Activated CD4-positive, alpha-beta T cell treated with anti-CD3 and anti-CD28 coated beads for 48 hours (primary cell): Measurements from ENCODE around the gene HERC3.

ENCODE experiments used
- DNase-seq: peaks from one replicate; pipeline ENCODE4 v3.0.0-alpha.2; 2020

Gene HERC3

DNA sequence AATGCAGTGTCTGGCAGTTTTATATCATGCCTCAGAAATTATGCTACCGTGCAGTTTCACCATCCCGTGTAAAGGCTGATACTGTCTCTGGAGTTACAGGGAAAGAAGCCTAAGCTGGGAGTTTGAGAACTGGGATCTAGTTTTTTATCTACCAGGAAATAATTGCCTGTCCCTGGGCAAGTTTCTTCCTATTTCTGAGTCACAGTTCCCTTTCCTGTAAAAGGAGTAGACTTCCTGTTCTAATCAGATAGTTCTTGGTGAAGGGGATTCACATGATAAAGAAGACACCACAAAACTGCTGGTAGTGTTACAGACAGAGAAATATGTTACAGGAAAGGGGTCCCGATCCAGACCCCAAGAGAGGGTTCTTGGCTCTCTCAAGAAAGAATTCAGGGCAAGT, 17.1 kb downstream of the HERC3 start:
- DNase-seq, result no peak

DNA sequence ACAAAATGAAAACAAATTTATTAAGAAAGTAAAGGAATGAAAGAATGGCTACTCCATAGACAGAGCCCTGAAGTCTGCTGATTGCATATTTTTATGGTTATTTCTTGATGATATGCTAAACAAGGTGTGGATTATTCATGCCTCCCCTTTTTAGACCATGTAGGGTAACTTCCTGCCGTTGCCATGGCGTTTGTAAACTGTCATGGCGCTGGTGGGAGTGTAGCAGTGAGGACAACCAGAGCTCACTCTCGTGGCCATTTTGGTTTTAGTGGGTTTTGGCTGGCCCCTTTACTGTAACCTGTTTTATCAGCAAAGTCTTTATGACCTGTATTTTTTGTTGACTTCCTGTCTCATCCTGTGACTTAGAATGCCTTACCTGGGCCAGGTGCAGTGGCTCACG, 17.5 kb downstream of the HERC3 start:
- peak; percentile 32 for DNase-seq

DNA sequence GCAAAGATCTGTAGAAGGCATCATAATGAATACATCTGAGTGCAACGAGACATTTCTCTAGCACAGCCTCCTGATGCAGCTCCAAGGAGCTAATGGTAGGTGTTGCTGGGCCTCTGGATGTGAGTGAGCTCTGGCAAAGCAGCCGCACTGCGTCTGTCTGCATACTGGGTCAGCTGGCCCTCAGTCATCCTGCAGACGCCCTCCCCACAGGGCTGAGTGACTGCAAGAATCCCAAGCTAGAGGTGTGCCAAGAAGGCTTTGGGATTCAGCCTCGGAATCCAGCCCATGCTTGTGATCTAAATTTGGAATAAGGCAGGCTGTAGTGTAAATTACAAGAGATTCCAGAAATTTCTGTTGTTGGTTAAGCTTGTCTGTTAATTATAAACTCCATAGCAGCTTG, 18.5 kb downstream of the HERC3 start:
- DNase-seq, result no peak

DNA sequence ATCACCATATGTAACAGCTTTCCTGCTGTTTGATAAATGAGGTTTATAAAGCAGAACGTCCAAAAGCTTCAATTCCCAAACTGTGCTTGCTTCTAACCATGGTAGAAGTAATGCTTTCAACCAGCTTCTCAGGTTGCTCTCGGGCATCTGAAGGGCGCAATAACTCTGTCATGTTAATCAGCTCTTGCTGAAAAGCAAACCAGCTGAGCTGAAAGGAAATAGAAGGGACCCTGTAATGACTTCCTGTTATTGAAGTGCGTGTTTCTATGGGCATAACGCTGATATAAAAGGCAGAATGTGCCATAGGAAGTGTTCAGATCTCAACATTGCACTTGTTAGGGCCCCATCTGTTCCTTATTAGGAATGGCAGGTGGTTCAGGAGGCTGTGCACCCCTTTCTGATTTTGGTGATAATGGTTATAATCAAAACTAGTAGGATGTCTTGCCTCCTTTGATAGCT, 21.2 kb downstream of the HERC3 start:
- DNase-seq, result peak; percentile 21

DNA sequence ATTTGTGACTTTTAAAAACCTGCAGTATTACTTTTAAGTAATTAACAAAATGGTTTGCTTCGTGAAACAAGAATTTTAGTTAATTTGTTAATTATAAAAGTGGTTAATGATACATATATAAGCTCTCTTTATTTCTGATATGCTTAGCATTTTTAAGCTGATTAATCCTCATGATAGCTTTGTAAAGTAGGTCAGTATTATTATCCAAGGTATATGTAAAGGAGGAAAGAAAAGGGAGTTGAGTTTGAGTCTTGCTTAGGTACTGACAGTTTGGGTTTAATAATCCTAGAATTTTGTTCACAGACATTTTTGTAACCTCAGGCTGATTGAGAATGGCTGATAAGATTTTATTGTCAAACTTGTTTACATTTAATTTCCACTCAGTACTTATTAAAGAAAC, 21.8 kb downstream of the HERC3 start:
- DNase-seq, result no peak

DNA sequence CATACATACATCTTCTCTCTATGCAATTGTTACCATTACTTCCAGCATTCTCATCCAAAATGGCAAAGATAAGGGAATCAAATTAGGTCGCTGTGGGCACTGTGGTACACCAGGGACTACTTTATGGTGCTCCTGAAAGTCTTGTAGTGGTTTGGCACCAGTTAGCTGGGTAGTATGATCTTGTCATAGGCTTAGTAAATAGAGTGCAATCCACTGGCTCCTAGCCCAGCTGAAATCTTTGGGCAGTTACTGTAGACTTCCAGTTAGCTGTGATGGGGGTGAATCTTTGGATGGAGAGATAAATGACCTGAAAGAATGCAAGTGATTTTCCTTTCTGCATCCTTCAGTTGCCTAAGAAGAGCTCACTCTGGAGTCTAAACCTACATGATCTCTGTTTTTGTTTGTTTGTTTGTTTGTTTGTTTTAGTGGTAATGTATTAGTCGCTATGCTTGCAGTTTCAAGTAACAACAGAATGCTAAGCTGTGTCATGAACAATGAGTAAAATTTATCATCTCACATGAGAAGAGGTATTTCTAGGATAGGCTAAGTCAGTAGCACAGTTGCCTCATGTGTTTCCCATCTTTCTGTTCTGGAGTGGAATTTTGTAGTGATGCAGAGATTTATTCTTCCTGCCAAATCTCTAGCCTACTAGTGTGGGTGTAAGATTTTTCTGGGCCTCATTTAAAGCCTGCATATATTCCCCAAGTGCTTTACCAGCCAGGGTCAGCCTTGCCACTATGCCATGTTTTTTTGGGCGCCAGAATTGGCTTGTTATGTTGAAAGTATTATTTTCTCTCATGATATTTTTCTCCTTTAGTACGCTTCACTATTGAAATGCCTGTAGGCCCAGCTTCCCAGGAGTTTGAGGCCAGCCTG, 24.2 kb downstream of the HERC3 start:
- no peak for DNase-seq

DNA sequence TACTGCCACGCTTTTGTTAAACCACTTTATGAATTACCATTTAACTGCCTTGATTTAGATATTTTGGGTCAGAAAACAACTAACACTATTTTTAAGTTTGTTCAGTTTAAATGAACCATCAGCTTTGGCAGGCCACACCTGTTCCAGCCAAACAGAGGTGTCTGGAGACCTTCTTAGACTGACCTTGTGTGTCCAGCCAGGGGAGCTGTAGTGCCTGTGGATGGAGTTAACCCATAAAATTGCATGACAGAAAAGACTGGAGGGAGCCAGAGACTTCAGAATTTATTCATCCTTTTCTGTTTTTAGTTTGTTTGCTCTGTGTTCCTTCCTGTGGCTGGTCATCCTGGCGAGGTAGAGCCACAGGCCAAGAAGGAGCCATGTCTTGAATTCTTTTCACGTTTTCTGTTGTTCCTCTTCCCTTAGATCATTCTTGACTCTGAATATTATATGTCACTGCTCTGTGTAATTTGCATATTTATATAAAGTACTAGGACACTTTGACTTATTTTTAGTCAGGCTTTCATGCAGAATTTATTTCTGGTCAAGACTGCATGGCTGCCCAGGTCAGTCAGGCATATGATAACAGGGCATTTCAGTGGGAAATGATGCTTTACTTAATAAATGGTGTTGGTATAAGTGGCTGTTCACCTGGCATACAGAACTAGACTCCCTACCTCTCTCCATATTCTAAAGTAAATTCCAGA, 26.7 kb downstream of the HERC3 start:
- DNase-seq, result no peak

DNA sequence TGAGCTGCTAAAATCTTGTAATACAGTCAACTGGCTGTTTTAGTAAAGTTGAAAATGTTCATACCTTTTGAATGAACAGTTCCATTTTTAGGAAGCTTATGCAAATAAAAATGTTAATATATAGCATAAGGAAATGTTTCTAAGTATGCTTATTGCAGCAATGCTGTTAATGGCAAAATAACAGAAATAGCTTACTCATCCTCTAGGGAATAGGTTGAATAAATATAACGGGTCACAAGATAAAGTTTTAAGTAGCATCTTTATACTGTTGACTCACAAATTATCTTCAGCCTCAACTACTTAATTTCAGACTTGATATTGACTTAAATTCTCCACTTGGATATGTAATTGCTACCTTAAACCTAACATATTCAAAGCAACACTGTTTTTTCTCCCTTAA, 27.7 kb downstream of the HERC3 start:
- DNase-seq, result no peak

DNA sequence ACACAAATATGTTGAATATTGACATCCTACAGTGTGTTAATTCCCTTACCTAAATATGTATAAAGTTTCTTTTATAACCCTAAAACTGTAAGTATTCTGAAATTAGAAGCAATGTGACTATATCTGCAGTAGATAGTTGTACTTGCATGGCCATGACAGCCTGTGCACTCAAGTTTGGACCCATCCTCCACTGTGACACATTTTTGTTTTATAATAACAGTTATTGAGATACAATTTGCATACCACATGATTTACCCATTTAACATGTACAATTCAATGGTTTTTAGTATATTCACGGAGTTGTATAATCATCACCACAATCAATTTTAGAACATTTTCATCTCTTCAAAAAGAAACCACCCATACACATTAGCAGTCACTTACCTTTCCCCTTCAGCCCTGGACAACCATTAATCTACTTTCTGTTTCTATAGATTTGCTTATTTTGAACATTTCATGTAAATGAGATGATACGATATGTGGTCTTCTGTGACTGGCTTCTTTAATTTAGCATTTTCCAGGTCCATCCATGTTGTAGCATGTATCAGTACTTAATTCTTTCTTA, 29.6 kb downstream of the HERC3 start:
- no peak for DNase-seq

DNA sequence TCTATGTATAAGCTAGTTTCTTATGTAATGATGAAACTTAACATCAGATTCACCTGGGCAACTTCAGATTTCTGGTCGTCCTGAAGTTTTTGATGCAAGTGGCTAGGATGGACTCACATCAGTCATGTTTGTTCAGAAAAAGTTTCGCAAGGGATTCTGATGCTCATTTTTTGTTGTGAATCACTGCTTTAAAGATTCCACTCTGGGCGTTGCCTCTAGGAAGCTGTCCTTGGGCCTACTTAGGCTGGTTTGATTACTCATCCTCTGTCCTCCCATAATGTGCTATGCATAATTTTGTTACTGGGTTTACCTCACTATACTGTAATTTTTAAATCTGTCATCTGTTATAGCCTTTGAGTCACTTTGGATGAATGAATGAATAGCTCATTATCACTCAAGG, 30.8 kb downstream of the HERC3 start:
- no peak for DNase-seq

DNA sequence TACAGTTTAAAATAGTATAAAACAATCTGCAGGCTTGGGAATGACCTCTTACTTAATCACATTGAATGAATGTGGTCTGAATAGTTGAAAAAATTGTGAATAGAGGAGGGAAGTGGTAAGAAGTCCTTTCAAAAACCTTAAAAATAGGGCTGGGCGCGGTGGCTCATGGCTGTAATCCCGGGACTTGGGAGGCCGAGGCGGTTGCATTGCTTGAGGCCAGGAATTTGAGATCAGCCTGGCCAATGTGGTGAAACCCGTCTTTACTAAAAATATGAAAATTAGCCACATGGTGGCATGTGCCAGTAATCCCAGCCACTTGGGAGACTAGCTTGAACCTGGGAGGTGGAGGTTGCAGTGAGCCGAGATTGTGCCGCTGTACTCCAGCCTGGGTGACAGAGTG, 36.5 kb downstream of the HERC3 start:
- no peak for DNase-seq

DNA sequence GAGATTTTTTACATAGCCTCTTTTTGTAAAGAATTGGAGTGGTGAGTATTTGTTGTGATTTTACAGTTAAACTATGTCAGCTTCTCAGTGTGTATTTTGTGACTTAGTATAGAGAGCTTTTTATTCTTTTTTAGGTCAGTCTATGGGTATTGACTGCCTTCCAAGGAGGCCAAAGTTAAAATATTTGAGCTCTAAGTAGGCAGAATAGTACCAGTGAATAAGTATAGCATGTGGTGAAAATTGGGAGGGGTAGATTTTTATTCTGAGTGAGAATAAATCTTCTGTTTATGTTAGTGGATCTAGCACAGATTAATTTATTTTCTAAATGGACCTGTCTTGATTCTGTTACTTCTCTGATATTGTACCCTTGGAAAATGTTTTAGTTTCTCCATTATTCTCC, 37.5 kb downstream of the HERC3 start:
- DNase-seq, result no peak

DNA sequence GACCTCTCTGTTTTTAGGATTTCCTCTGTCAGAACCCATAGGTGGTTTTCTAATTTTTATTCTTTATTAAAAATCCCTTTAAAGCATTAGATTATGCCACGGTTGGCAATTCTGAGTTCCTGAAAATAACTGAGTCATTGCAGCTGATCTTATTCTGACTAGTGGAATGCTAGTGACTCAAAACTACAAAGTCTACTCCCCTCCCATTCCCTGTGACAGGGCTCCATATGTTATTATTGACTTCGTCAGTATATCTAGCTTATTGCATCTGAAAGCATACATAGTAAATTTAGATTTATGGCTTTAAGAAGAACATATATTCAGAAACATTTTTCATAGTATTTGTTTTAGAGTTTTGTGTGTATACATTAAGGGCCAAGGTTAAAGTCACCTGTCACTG, 38.5 kb downstream of the HERC3 start:
- no peak for DNase-seq

DNA sequence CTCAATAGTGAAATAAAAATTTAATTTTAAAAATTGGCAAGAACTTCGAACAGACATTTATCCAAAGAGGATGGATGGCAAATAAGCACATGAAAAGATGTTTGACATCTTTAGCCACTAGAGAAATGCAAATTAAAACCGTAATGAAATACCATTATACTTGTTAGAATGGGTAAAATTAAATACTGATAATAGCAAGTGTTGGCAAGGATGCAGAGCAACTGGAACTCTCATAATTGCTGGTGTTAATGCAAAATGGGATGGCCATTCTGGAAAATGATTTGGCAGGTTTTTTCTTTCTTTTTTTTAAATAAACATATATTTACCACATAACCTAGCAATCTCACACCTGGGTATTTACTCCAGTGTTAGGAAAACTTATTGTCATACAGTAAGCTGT, 51.7 kb downstream of the HERC3 start:
- no peak for DNase-seq

DNA sequence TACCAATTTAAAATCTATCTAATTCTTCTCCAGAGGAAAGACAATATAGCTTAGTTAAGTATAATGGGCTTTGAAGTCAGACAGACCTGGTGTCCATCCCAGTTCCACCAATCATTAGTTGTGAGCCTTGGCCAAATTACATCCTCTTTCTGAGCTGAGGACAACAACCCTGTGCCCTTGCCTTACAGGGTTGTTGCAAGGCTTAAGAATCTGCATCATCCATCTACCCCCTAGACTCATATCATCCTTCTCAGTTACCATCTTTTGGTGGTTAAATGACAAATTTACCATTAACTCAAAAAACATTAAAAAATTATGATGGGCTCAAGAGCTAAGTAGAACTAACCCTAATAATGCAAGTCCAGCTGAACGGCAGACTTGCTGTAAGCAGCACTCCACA, 53.7 kb downstream of the HERC3 start:
- no peak for DNase-seq

DNA sequence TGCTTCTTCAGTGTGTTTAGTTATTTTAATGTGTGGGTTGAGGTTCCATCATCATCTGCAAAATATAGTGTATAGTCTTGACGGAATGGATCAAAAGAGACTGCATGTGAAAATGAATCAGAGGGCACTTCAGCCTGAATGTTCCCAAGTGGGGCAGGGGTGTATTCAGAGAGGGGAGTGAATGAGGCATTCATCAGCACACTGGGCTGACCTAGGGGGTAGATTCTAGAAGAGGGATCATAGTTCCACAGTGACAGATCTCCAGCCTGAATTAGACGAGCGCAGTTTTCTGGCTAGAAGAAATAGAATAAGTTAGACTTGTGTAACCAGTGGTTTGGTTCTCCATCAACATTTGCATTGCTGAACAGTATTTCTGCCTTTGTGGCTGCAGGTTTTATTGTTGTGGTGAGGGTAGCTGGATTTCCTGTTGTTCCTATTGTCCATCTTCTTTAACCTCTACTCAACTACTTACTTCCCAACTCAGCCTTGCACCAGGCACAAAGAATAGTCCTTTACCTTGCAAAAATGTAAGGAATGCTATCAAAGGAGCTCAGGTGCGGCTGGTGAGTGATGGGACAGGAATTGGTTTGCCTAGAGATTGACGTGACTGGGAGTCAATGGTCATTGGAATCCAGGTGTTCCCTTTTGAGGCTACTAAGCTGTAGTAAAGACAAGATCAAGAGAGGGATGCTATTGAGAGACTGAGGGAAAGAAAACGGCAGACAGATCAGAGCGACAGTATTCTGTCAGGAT, 54.4 kb downstream of the HERC3 start:
- no peak for DNase-seq

DNA sequence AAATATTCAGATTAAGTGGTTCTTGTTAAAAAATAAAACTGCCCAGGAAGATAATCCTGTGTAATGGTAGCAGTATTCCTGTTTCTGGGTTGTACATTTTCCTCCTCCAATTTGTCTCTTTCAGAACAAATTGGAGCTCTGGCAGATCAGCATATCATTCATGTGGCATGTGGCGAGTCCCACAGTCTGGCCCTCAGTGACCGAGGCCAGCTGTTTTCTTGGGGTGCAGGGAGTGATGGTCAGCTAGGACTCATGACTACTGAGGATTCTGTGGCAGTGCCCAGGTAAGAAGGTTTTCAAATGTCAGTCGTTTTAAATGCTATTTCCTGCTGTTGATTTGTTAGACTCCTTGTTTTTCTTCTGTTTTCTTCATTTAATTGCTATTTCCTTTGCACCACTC, 57.4 kb downstream of the HERC3 start:
- DNase-seq, result no peak

DNA sequence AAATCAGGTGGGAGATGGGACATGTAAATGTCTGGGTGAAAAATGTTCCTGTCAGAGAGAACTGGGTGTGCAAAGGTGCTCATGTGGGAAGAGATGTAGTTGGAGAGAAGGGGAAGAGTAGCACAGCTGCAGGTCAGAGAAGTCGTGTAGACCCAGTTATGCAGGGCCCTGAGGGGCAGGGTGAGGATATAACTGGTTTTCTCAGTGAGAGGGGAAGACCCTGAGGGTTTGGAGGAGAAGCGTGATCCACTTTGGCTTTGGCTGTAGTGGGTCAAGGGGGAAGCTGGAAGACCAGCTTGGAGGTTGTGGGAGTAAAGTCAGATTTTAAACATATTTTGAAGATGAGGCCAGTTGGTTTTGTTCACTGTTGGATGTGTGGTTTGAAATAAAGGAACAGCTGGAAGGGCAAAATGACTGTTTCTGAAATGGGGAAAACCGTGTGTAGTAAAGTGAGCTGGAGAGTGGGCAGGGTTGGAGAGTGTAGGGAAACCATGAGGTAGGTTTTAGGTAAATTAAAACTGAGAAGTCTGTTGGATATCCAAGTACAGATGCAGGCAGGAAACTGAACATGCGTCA, 61.2 kb downstream of the HERC3 start:
- DNase-seq, result no peak

DNA sequence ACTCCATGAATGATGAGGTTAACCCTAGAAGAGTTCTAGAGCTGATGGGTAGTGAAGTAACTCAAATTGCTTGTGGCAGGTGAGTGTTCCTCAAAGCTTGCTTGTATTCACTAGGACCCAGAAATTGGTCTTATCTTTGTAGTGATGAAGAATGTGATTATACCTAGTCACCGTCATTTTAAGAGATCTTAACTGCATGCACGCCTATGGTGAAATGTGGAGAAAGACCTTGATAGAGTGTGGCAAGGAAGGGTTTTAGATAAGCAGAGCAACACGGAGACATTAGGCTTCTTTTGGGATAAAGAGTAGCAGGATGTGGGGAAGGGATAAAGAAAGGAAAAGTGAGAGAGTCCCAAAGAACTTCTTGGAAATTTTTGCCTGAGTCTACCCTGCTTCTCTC, 62.9 kb downstream of the HERC3 start:
- DNase-seq, result no peak

DNA sequence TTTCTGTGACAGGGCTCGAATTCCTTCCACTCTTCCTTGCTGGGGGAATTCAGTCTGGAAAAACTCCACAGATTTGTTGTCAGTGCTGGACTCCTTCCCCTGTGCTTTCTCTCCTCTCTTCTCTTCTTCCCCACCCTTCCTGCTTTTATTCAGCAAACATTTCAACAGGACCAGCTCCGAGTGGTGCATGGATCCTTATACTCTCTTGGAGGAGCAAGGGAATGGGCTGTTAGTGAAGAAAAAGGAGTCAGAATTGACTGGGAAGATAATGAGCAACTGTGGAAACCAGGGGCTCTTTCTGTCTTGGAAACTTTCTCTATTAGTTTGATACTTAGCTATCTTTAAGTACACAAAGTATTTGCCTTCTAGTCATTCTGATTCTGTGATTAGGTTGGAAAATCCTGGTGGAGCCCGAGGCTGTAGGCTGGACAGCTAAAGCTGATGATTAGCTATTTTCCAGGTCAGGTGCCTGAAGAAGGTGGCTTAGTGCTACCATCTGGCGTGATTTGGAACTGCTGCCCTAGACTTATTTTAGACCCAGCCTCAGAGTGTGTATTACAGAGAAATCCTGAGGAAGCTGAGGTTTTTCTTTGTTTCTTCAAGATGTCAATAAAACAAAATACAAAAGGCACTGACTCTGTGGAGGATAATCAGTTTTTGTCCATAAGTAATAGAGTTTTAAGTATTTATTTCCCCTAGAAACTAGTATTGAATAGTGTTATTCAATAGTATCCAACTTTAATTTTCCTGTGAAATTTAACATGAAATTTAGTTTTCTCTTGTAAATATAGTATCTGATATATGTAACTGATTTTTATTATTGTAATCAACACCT, 67.0 kb downstream of the HERC3 start:
- peak; percentile 37 for DNase-seq

DNA sequence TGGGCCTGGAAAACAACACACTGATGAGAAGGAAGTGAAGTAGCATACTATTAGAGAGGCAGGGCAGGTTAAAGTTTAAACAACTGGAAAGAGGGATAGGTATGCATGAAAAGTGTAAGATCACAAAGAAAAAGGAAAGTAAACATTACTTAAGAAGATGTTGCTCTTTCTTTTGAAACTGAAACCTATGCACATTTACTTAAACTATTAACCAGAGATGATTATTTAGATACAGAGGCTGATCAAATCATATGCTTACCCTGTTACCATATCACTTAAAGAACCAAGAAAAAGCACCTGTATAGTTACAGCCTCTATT, 67.6 kb downstream of the HERC3 start:
- DNase-seq, result no peak
